Coronary artery (tissue), 2 donors: ENCODE data around the gene C6orf163.

Experiments used
- DNase-seq: peaks from one replicate; pipeline ENCODE4 v3.0.0-alpha.2; 2017; ENCODE audit warnings: low spot score
- H3K27ac ChIP-seq, 2 donors: fragments of 200-600 bp; sonication (generic); one replicate each; pipeline ENCODE4 v1.5.1; 2016 to 2019
- H3K4me3 ChIP-seq: fragments of 200-600 bp; sonication (generic); 2 replicates; pipeline ENCODE4 v1.5.1; 2016; ENCODE audit warnings: mild to moderate bottlenecking, moderate library complexity
- TF ChIP-seq, protein P1 (sequence below): fragments of 200-600 bp; sonication (generic); IDR thresholded peaks from one replicate; pipeline ENCODE4 v1.5.1; 2019; ENCODE audit warnings: antibody characterized with exemption

C6orf163 gene

DNA sequence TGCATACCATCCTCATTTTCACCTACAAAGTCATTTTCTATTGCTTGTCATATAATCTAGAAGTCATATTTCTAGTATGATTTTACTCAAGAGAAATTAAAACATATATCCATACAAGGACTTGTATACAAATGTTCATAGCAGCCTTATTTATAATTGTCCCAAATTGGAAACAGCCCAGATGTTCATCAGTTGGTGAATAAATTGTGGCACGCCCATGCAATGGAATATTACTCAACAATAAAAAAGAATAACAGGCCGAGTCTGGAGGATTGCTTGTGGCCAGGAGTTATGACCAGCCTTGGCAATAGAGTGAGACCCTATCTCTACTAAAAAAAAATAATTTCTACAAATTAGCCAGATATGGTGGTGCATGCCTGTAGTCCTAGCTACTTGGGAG is 28.8 kb downstream of the C6orf163 start:
- Histone ChIP-seq H3K27ac (no peak overlapping the region), H3K4me3 (no peak overlapping the region)
- DNase-seq = no peak
- TF ChIP-seq, protein P1, sequence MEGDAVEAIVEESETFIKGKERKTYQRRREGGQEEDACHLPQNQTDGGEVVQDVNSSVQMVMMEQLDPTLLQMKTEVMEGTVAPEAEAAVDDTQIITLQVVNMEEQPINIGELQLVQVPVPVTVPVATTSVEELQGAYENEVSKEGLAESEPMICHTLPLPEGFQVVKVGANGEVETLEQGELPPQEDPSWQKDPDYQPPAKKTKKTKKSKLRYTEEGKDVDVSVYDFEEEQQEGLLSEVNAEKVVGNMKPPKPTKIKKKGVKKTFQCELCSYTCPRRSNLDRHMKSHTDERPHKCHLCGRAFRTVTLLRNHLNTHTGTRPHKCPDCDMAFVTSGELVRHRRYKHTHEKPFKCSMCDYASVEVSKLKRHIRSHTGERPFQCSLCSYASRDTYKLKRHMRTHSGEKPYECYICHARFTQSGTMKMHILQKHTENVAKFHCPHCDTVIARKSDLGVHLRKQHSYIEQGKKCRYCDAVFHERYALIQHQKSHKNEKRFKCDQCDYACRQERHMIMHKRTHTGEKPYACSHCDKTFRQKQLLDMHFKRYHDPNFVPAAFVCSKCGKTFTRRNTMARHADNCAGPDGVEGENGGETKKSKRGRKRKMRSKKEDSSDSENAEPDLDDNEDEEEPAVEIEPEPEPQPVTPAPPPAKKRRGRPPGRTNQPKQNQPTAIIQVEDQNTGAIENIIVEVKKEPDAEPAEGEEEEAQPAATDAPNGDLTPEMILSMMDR = no peak

DNA sequence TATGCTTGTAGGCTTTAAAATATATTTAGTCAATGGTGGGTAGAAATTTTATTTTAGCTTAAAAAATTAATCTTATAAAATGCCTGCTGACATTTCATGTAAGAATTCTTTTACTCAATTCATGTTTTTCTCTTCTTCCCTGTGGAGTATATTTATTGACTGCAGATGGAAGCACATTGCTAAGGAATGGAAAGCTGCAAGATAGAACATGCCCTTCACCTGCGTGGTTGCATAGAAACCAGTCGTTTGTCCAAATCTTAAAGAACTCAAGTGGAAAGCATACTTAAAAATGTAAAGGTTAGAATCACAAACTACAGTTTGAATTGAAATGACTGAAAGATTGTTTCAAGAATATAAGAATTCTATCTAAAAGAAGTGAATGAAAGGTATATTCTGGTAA is 30.7 kb downstream of the C6orf163 start:
- no peak overlapping the region for H3K27ac ChIP-seq
- no peak overlapping the region for H3K4me3 ChIP-seq
- TF ChIP-seq, protein P1 = no peak
- DNase-seq = no peak

DNA sequence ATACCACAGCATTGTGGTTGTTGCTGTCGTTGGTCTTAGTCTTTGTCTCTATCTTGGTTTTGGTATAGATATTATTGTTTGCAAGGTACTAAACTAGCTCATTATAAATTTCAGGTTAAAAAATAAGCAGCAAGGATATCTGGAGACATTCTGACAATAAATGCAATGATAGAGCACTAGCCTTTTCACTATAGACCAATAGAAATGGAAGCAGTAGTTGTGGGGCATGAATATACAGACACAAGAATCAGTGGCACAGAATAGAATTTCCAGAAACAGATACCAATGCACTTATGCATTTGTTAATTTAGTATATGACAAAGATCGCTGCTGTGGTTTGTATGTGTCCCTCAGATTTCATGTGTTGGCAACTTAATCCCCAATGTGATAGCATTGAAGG is 32.0 kb downstream of the C6orf163 start:
- DNase-seq = no peak
- Histone ChIP-seq H3K4me3 (no peak overlapping the region), H3K27ac (no peak overlapping the region)
- TF ChIP-seq, protein P1 = no peak

DNA sequence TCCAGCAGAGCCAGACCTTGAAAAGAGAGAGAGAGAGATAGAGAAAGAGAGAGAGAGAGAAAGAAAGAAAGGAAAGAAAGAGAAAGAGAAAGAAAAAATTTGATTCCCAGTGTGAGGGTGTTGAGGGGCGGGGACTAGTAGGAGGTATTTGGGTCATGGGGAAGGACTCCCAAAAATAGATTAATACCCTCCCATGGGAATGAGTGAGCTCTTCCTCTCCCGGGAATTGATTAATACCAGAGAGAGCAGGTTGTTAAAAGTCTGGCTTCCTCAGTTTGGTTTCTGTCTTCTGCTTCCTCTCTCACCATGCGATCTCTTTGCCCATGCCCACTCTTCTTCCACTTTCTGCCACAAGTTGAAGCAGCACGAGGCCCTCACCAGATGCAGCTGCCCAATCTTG is 34.3 kb downstream of the C6orf163 start:
- Histone ChIP-seq H3K27ac (no peak overlapping the region), H3K4me3 (no peak overlapping the region)
- DNase-seq = no peak
- TF ChIP-seq, protein P1 = no peak

DNA sequence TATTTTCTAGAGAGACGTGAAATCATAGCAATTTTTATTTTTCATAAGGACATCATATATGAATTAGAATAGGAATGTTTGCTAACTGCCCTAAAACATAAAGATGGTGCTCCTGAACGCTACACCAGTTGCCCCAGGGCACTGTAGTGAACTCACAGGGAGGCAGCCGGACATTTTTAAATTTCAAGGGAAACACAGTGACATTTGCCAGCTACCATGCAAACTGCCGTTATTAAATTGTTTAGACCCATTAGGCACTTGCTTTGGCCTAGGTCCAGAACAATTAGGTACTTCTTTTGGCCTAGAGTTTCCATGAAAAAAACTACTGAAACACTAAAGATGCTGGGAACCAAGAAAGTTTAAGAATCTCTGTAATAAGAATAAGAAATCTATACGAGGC is 38.2 kb downstream of the C6orf163 start:
- TF ChIP-seq, protein P1 = no peak
- H3K27ac ChIP-seq = no peak overlapping the region
- no peak for DNase-seq
- H3K4me3 ChIP-seq = no peak overlapping the region

DNA sequence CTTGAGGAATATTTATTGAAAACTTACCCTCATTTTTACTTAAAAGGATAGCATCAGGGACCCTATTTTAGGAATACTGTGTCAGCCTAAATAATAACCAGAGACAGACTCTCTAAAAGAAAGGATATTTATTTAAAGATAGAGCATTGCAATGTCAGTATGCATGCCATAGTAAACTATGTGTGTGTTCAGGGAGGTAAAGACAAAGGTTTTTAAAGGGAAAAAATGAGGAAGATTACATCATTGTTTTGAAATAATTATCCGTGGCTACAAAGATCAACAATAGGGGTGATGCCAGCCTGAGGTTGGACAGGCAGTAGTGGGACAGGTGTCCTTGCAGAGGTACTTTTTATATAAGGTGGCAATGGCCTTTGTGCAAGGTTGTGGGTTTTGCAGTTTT is 39.4 kb downstream of the C6orf163 start:
- Histone ChIP-seq H3K27ac (no peak overlapping the region), H3K4me3 (no peak overlapping the region)
- TF ChIP-seq, protein P1 = no peak
- DNase-seq = no peak

DNA sequence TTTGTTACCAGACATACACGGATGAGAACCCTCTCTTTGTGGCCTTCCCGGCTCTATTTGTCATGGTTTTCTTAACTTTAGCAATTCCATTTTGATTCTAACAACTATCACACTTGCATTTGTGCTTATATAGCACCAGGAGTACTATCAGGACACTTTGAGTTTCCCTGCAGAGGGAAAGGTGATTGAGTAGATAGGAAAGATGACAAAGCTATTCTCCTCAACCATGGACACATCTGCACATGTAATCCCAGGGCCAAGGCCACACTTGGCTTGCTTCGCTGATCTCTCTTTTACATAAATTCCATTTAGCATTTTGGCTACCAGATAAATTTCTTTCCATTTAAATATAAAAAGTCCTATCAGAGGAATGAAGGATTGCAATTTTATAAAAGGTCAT is 39.8 kb downstream of the C6orf163 start:
- Histone ChIP-seq H3K27ac (no peak overlapping the region), H3K4me3 (no peak overlapping the region)
- no peak for DNase-seq
- TF ChIP-seq, protein P1 = no peak
